ENCODE data around the gene ARHGEF17. TPM values are rescaled to one million over a fixed set of nuclear protein-coding genes. Genes with fewer than 3 reads are reported as not detected.

ARHGEF17 gene
- total RNA-seq, 1 experiment from 2014 or later = 22.3 TPM

- Mint-ChIP-seq H3K4me1 (ENCODE audit: low read depth, unreplicated experiment) (peaks cover under 1% of the 10 kb centered on the region), H3K36me3 (ENCODE audit: insufficient read depth, unreplicated experiment) (peaks cover 34% of the 10 kb centered on the region), H3K27me3 (ENCODE audit: unreplicated experiment) (no peaks in the 10 kb centered on the region), H3K9me3 (ENCODE audit: low read depth, unreplicated experiment) (no peaks in the 10 kb centered on the region), H3K4me3 (ENCODE audit: low read depth, unreplicated experiment) (no peak overlapping the region), H3K27ac (ENCODE audit: unreplicated experiment) (no peak overlapping the region)
- no TSS peak for BruUV-seq (replicated peaks)
- intact Hi-C loops (cut with micrococcal nuclease; ENCODE audit: unreplicated experiment) = no loop called here
- CTCF ChIA-PET = interaction anchor here (1.1 kb wide), 1 partner anchor 44 kb away, joined by 4 read pairs; no protein-coding TSS in a partner anchor
- no peak for DNase-seq
- no peak for TF ChIP-seq CTCF (IDR thresholded peaks at IDR 0.05; ENCODE audit: unreplicated experiment)
Measured at GRCh38 chr11:73395297-73396208, 87.5 kb downstream of the ARHGEF17 start.

- intact Hi-C loops (cut with micrococcal nuclease; ENCODE audit: unreplicated experiment) = no loop called here
- no peaks in the 10 kb centered on the region for H3K4me1 Mint-ChIP-seq (ENCODE audit: low read depth, unreplicated experiment)
- no peak for DNase-seq
- no peak overlapping the region for H3K27ac Mint-ChIP-seq (ENCODE audit: unreplicated experiment)
- H3K9me3 Mint-ChIP-seq (ENCODE audit: low read depth, unreplicated experiment) = no peaks in the 10 kb centered on the region
- no peak overlapping the region for H3K4me3 Mint-ChIP-seq (ENCODE audit: low read depth, unreplicated experiment)
- peaks cover 34% of the 10 kb centered on the region for H3K36me3 Mint-ChIP-seq (ENCODE audit: insufficient read depth, unreplicated experiment)
- no peaks in the 10 kb centered on the region for H3K27me3 Mint-ChIP-seq (ENCODE audit: unreplicated experiment)
- BruUV-seq (replicated peaks) = no TSS peak
- no peak for TF ChIP-seq CTCF (IDR thresholded peaks at IDR 0.05; ENCODE audit: unreplicated experiment)
- CTCF ChIA-PET = interaction anchor here (1.1 kb wide), 1 partner anchor 45 kb away, joined by 4 read pairs; no protein-coding TSS in a partner anchor
Measured at GRCh38 chr11:73396251-73396930, 88.3 kb downstream of the ARHGEF17 start.

- CTCF ChIA-PET = interaction anchor here (1.1 kb wide), 1 partner anchor 46 kb away, joined by 4 read pairs; no protein-coding TSS in a partner anchor
Measured at GRCh38 chr11:73396985-73397384, 88.9 kb downstream of the ARHGEF17 start.

More at GRCh38 chr11:73396985-73397384, 88.9 kb downstream of the ARHGEF17 start:
- no peaks in the 10 kb centered on the region for H3K27me3 Mint-ChIP-seq (ENCODE audit: unreplicated experiment)
- no peaks in the 10 kb centered on the region for H3K4me1 Mint-ChIP-seq (ENCODE audit: low read depth, unreplicated experiment)
- peaks cover 34% of the 10 kb centered on the region for H3K36me3 Mint-ChIP-seq (ENCODE audit: insufficient read depth, unreplicated experiment)
- intact Hi-C loops (cut with micrococcal nuclease; ENCODE audit: unreplicated experiment) = no loop called here
- H3K4me3 Mint-ChIP-seq (ENCODE audit: low read depth, unreplicated experiment) = no peak overlapping the region
- no peak for DNase-seq
- H3K27ac Mint-ChIP-seq (ENCODE audit: unreplicated experiment) = no peak overlapping the region
- BruUV-seq (replicated peaks) = no TSS peak
- no peaks in the 10 kb centered on the region for H3K9me3 Mint-ChIP-seq (ENCODE audit: low read depth, unreplicated experiment)
- no peak for TF ChIP-seq CTCF (IDR thresholded peaks at IDR 0.05; ENCODE audit: unreplicated experiment)

All from Calu3 (cell line).